Vagina (tissue), 2 donors: Measurements from ENCODE around the gene IQUB.

ENCODE experiments used
- CTCF ChIP-seq, 3 experiments: fragments of 450-650 bp in 2 of 3; fragments of 200-600 bp in 1 of 3; sonication (generic) in 1 of 3; IDR thresholded peaks; one replicate each; pipeline ENCODE4 v1.5.1; 2017 to 2019; ENCODE audit warnings: antibody characterized with exemption in 3 of 3, mild to moderate bottlenecking in 2 of 3, moderate library complexity in 2 of 3
- POLR2A ChIP-seq, 2 donors: fragments of 450-650 bp; IDR thresholded peaks; one replicate each; pipeline ENCODE4 v1.6.1; 2017; ENCODE audit warnings: antibody characterized with exemption in 2 of 2, mild to moderate bottlenecking in 2 of 2, moderate library complexity in 2 of 2
- POLR2AphosphoS5 ChIP-seq, 2 donors: sonication (generic); formaldehyde crosslinking; IDR thresholded peaks; one replicate each; pipeline ENCODE4 v1.9.0; 2017; ENCODE audit warnings: antibody characterized with exemption in 2 of 2, mild to moderate bottlenecking in 2 of 2, low read depth in 1 of 2; ENCODE audit not compliant: insufficient read depth in 1 of 2

- TF ChIP-seq CTCF (IDR thresholded peaks at IDR 0.05) (no peak), POLR2A (IDR thresholded peaks at IDR 0.05) (no peak), POLR2AphosphoS5 (IDR thresholded peaks at IDR 0.05; ENCODE audit: insufficient read depth in 1 of 2, low read depth in 1 of 2) (no peak)
Measured at GRCh38 chr7:123553159-123553558, 18.8 kb upstream of the IQUB start.
